Neural progenitor cell (in vitro differentiated cells): ENCODE results near the gene MAPK4. TPM values are rescaled to one million over a fixed set of nuclear protein-coding genes. Genes with fewer than 3 reads are reported as not detected.
A peak's percentile ranks its signal among the peaks of the same experiment; 100 is the strongest.

Experiments used
- DNase-seq: peaks from one replicate; pipeline ENCODE4 v3.0.0-alpha.2; 2016; ENCODE audit warnings: low spot score
- H2AFZ ChIP-seq: fragments of 200-600 bp; sonication (generic); replicated peaks from 2 replicates; pipeline ENCODE4 v1.6.1; 2016; ENCODE audit warnings: antibody characterized with exemption
- H3F3A ChIP-seq: fragments of 200-600 bp; sonication (generic); 2 replicates; pipeline ENCODE4 v1.6.1; 2016; ENCODE audit warnings: antibody characterized with exemption, low read depth
- H3K27ac ChIP-seq: fragments of 200-600 bp; sonication (generic); 2 replicates; pipeline ENCODE4 v1.5.1; 2016; ENCODE audit warnings: mild to moderate bottlenecking
- H3K27me3 ChIP-seq: fragments of 200-600 bp; sonication (generic); 2 replicates; pipeline ENCODE4 v1.6.1; 2016; ENCODE audit warnings: mild to moderate bottlenecking, moderate library complexity
- H3K36me3 ChIP-seq: fragments of 200-600 bp; sonication (generic); 2 replicates; pipeline ENCODE4 v1.5.1; 2016
- H3K4me1 ChIP-seq: fragments of 200-600 bp; sonication (generic); 2 replicates; pipeline ENCODE4 v1.6.1; 2016; ENCODE audit warnings: mixed run types
- H3K4me2 ChIP-seq: fragments of 200-600 bp; sonication (generic); 2 replicates; pipeline ENCODE4 v1.6.1; 2016
- H3K4me3 ChIP-seq: fragments of 200-600 bp; sonication (generic); 2 replicates; pipeline ENCODE4 v1.5.1; 2016
- H3K79me2 ChIP-seq: fragments of 200-600 bp; sonication (generic); 2 replicates; pipeline ENCODE4 v1.6.1; 2016; ENCODE audit warnings: low read depth
- H3K9ac ChIP-seq: fragments of 200-600 bp; sonication (generic); 2 replicates; pipeline ENCODE4 v1.6.1; 2016
- H3K9me3 ChIP-seq: fragments of 200-600 bp; sonication (generic); 2 replicates; pipeline ENCODE4 v1.5.1; 2016; ENCODE audit warnings: low read depth
- H4K20me1 ChIP-seq: fragments of 200-600 bp; sonication (generic); 2 replicates; pipeline ENCODE4 v1.6.1; 2016; ENCODE audit warnings: low read depth
- H3K27ac Mint-ChIP-seq: 3 replicates; pipeline ENCODE4 v1.8.0; 2021; ENCODE audit warnings: mixed read lengths
- H3K27me3 Mint-ChIP-seq: 2 replicates; pipeline ENCODE4 v1.8.0; 2022; ENCODE audit warnings: low read depth, mild to moderate bottlenecking, inconsistent platforms, moderate library complexity, mixed read lengths; ENCODE audit not compliant: insufficient read depth
- H3K36me3 Mint-ChIP-seq: 3 replicates; pipeline ENCODE4 v1.8.0; 2021; ENCODE audit warnings: mixed read lengths
- H3K4me1 Mint-ChIP-seq: 3 replicates; pipeline ENCODE4 v1.8.0; 2021; ENCODE audit warnings: mixed read lengths
- H3K4me3 Mint-ChIP-seq: 3 replicates; pipeline ENCODE4 v1.8.0; 2021; ENCODE audit warnings: mild to moderate bottlenecking, moderate library complexity, mixed read lengths
- H3K9me3 Mint-ChIP-seq: 3 replicates; pipeline ENCODE4 v1.8.0; 2020; ENCODE audit warnings: mixed read lengths
- EZH2 ChIP-seq: fragments of 200-600 bp; sonication (generic); IDR thresholded peaks from 2 replicates; pipeline ENCODE4 v1.6.1; 2017; ENCODE audit warnings: antibody characterized with exemption, mild to moderate bottlenecking, moderate library complexity
- EZH2phosphoT487 ChIP-seq: fragments of 200-600 bp; sonication (generic); IDR thresholded peaks from 2 replicates; pipeline ENCODE4 v1.6.1; 2017; ENCODE audit warnings: antibody characterized with exemption
- total RNA-seq: library from RNA; depleted of rRNA; stranded (reverse); fragments of >200 nt; gene quantifications from 2 replicates; pipeline ENCODE4 v1.2.3, GENCODE V29; 2015; ENCODE audit warnings: low replicate concordance
- TF ChIP-seq, protein P1 (sequence below): fragments of 200-600 bp; sonication (generic); IDR thresholded peaks from 2 replicates; pipeline ENCODE4 v1.5.1; 2017; ENCODE audit warnings: antibody characterized with exemption, mild to moderate bottlenecking

MAPK4 gene
- total RNA-seq, 1 donor from 2014 or later = 7.0 TPM

DNA sequence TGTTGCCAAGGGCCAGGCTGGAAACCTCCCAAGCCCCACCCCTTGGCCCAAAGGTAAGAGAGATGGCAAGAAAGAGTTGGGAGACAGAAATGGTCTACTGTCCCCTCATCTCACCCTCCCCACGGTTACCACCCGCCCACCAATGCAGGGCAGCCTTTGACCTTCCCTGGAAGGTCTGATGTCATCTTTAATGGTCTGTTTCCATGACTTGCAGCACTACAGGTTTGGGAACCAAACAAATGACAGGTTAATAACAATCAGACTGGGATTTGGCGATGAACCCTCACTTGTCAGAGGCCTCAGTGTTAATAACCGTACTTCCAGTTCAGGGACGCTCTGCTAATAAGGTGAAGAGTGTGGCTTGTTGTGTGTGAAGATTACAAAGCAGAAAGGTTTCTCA lies 189.5 kb downstream of the MAPK4 start:
- Histone ChIP-seq H2AFZ (no peak overlapping the region), H3K27me3 (no peaks in the 10 kb centered on the region), H3K4me1 (peaks cover 47% of the 10 kb centered on the region), H3K9ac (no peak overlapping the region), H3K27ac (no peak overlapping the region), H3K9me3 (no peaks in the 10 kb centered on the region), H3K79me2 (no peaks in the 10 kb centered on the region), H3K4me3 (no peak overlapping the region), H3K36me3 (no peaks in the 10 kb centered on the region), H3K4me2 (peak overlapping the region; percentile 56), H3F3A (peaks cover 30% of the 10 kb centered on the region), H4K20me1 (no peaks in the 10 kb centered on the region)
- peaks cover 56% of the 10 kb centered on the region for H3K4me1 Mint-ChIP-seq
- peaks cover 1% of the 10 kb centered on the region for H3K36me3 Mint-ChIP-seq
- peak overlapping the region; percentile 98 for H3K27ac Mint-ChIP-seq
- peaks cover 26% of the 10 kb centered on the region for H3K9me3 Mint-ChIP-seq
- peaks cover 8% of the 10 kb centered on the region for H3K27me3 Mint-ChIP-seq
- no peak for DNase-seq
- peak overlapping the region; percentile 21 for H3K4me3 Mint-ChIP-seq
- TF ChIP-seq EZH2phosphoT487 = no peak
- TF ChIP-seq EZH2 = no peak
- TF ChIP-seq, protein P1, sequence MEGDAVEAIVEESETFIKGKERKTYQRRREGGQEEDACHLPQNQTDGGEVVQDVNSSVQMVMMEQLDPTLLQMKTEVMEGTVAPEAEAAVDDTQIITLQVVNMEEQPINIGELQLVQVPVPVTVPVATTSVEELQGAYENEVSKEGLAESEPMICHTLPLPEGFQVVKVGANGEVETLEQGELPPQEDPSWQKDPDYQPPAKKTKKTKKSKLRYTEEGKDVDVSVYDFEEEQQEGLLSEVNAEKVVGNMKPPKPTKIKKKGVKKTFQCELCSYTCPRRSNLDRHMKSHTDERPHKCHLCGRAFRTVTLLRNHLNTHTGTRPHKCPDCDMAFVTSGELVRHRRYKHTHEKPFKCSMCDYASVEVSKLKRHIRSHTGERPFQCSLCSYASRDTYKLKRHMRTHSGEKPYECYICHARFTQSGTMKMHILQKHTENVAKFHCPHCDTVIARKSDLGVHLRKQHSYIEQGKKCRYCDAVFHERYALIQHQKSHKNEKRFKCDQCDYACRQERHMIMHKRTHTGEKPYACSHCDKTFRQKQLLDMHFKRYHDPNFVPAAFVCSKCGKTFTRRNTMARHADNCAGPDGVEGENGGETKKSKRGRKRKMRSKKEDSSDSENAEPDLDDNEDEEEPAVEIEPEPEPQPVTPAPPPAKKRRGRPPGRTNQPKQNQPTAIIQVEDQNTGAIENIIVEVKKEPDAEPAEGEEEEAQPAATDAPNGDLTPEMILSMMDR = no peak

DNA sequence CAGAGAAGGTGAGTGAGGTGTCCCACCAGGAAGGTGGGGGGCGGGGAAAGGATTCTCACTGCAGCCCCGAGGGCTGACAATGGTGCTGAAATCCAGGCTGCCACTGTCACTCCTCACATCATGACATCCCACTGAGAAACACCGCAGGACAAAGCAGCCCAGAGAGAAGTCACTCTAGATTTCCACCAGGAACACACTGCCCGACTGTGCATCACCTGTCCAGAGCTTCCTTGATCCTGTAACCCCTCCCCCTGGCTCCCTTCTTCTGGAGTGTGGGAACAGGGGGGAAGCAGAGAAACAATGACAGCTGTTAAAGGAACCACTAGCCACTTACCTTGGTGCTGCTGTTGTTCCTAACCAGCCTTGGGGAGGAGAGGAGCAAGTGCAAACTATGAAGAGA lies 190.1 kb downstream of the MAPK4 start:
- Mint-ChIP-seq H3K9me3 (peaks cover 28% of the 10 kb centered on the region), H3K4me1 (peaks cover 56% of the 10 kb centered on the region), H3K36me3 (peaks cover 1% of the 10 kb centered on the region), H3K4me3 (peak overlapping the region; percentile 21), H3K27ac (peak overlapping the region; percentile 98), H3K27me3 (peaks cover 8% of the 10 kb centered on the region)
- H3K4me1 ChIP-seq = peaks cover 47% of the 10 kb centered on the region
- H3K9ac ChIP-seq = no peak overlapping the region
- no peaks in the 10 kb centered on the region for H4K20me1 ChIP-seq
- peaks cover 30% of the 10 kb centered on the region for H3F3A ChIP-seq
- H3K79me2 ChIP-seq = no peaks in the 10 kb centered on the region
- H2AFZ ChIP-seq = no peak overlapping the region
- H3K27ac ChIP-seq = no peak overlapping the region
- no peak for DNase-seq
- H3K9me3 ChIP-seq = no peaks in the 10 kb centered on the region
- H3K4me2 ChIP-seq = no peak overlapping the region
- no peaks in the 10 kb centered on the region for H3K27me3 ChIP-seq
- H3K4me3 ChIP-seq = no peak overlapping the region
- TF ChIP-seq EZH2phosphoT487 = no peak
- no peak for TF ChIP-seq EZH2
- TF ChIP-seq, protein P1 = no peak
- H3K36me3 ChIP-seq = no peaks in the 10 kb centered on the region

- Histone ChIP-seq H3K27me3 (no peaks in the 10 kb centered on the region), H3K9me3 (no peaks in the 10 kb centered on the region), H3K4me1 (peaks cover 47% of the 10 kb centered on the region), H3K4me3 (no peak overlapping the region), H3K9ac (no peak overlapping the region), H3K27ac (no peak overlapping the region), H2AFZ (no peak overlapping the region), H3K36me3 (no peaks in the 10 kb centered on the region), H4K20me1 (no peaks in the 10 kb centered on the region), H3K79me2 (no peaks in the 10 kb centered on the region), H3F3A (peaks cover 30% of the 10 kb centered on the region), H3K4me2 (peak overlapping the region; percentile 19)
- peaks cover 24% of the 10 kb centered on the region for H3K9me3 Mint-ChIP-seq
- TF ChIP-seq, protein P1 = no peak
- TF ChIP-seq EZH2phosphoT487 = no peak
- TF ChIP-seq EZH2 = no peak
- H3K27ac Mint-ChIP-seq = peak overlapping the region; percentile 98
- H3K27me3 Mint-ChIP-seq = peaks cover 10% of the 10 kb centered on the region
- H3K36me3 Mint-ChIP-seq = peaks cover 1% of the 10 kb centered on the region
- H3K4me1 Mint-ChIP-seq = peaks cover 56% of the 10 kb centered on the region
- H3K4me3 Mint-ChIP-seq = no peak overlapping the region
- no peak for DNase-seq
Observed at GRCh38 chr18:50750546-50750945, 190.7 kb downstream of the MAPK4 start.
